B cell (primary cell): ENCODE results near the gene VGLL2. TPM values are rescaled to one million over a fixed set of nuclear protein-coding genes. Genes with fewer than 3 reads are reported as not detected.
A peak's percentile ranks its signal among the peaks of the same experiment; 100 is the strongest.

Source experiments
- ATAC-seq: fragments of 200-7000 bp; cut with Tn5 transposase; one replicate; pipeline ENCODE4 v1.10.0; 2021; ENCODE audit warnings: low read depth, mild to moderate bottlenecking, moderate number of reproducible peaks, moderate library complexity
- CTCF ChIA-PET: fragments of 350-600 bp; sonication (Branson Sonifier 250); formaldehyde crosslinking; loops from one replicate; lab custom pipeline; 2021; ENCODE audit warnings: antibody characterized with exemption, inconsistent platforms; lab: Charles Lee
- POLR2A ChIA-PET: fragments of 350-600 bp; sonication (Branson Sonifier 250); formaldehyde crosslinking; loops from one replicate; lab custom pipeline; 2021; ENCODE audit warnings: antibody characterized with exemption; lab: Charles Lee
- DNase-seq: peaks from one replicate; pipeline ENCODE4 v3.0.0; 2013
- H2AFZ ChIP-seq: 2 replicates; pipeline ENCODE4 v1.6.1; 2012; ENCODE audit warnings: mild to moderate bottlenecking, low read depth, low read length; ENCODE audit not compliant: insufficient read depth, poor library complexity, severe bottlenecking
- H3K27ac ChIP-seq, 2 donors: 1 replicate in 1 of 2; 2 replicates in 1 of 2; pipeline ENCODE4 v1.5.1; 2012 to 2013; ENCODE audit warnings: low read length in 2 of 2, mild to moderate bottlenecking in 2 of 2, moderate library complexity in 1 of 2
- H3K27me3 ChIP-seq, 4 experiments: fragments of 200-600 bp in 1 of 4; sonication (generic) in 1 of 4; replicated peaks in 1 of 4; 1 replicate in 2 of 4; 2 replicates in 2 of 4; pipeline versions ENCODE4 v1.6.1 to v1.7.0; 2013 to 2016; ENCODE audit warnings: low read length in 3 of 4, mild to moderate bottlenecking in 2 of 4, mixed read lengths in 1 of 4, moderate library complexity in 1 of 4; ENCODE audit not compliant: insufficient read depth in 4 of 4, control insufficient read depth in 3 of 4; ENCODE audit errors: control extremely low read depth in 1 of 4
- H3K36me3 ChIP-seq, 2 experiments: replicated peaks in 1 of 2; 1 replicate in 1 of 2; 2 replicates in 1 of 2; pipeline versions ENCODE4 v1.6.1 to v1.7.1; 2013; ENCODE audit warnings: low read length in 1 of 2; ENCODE audit not compliant: insufficient read depth in 2 of 2, control insufficient read depth in 1 of 2; ENCODE audit errors: control extremely low read depth in 1 of 2, extremely low read depth in 1 of 2
- H3K4me1 ChIP-seq, 2 donors: fragments of 200-600 bp in 1 of 2; sonication (generic) in 1 of 2; 1 replicate in 1 of 2; 2 replicates in 1 of 2; pipeline versions ENCODE4 v1.5.1 to v1.6.1; 2013 to 2017; ENCODE audit warnings: low read length in 2 of 2; ENCODE audit not compliant: control insufficient read depth in 2 of 2, insufficient read depth in 2 of 2
- H3K4me2 ChIP-seq: replicated peaks from 2 replicates; pipeline ENCODE3; 2012; ENCODE audit warnings: mild to moderate bottlenecking, low read depth, low read length; ENCODE audit not compliant: poor library complexity, severe bottlenecking
- H3K4me3 ChIP-seq, 5 experiments: fragments of 200-600 bp in 1 of 5; sonication (generic) in 1 of 5; 1 replicate in 3 of 5; 2 replicates in 2 of 5; pipeline versions ENCODE4 v1.5.1 to v1.7.0; 2011 to 2016; ENCODE audit warnings: low read length in 4 of 5, mild to moderate bottlenecking in 4 of 5, low read depth in 2 of 5, control low read depth in 1 of 5, moderate library complexity in 1 of 5; ENCODE audit not compliant: insufficient read depth in 1 of 5; ENCODE audit errors: control extremely low read depth in 1 of 5, extremely low read depth in 1 of 5
- H3K79me2 ChIP-seq: fragments of 200-600 bp; sonication (generic); one replicate; pipeline ENCODE4 v1.6.0; 2016; ENCODE audit warnings: low read length; ENCODE audit not compliant: control insufficient read depth, insufficient read depth
- H3K9ac ChIP-seq: fragments of 200-600 bp; sonication (generic); 2 replicates; pipeline ENCODE4 v1.6.1; 2017; ENCODE audit warnings: mild to moderate bottlenecking, low read length, moderate library complexity
- H3K9me3 ChIP-seq, 3 donors: one replicate each; pipeline versions ENCODE4 v1.6.1 to v1.7.1; 2013; ENCODE audit warnings: low read length in 2 of 3; ENCODE audit not compliant: control insufficient read depth in 2 of 3, insufficient read depth in 1 of 3; ENCODE audit errors: control extremely low read depth in 1 of 3
- H4K20me1 ChIP-seq: 2 replicates; pipeline ENCODE4 v1.6.0; 2012; ENCODE audit warnings: mild to moderate bottlenecking, low read length; ENCODE audit not compliant: insufficient read depth, control insufficient read depth, poor library complexity, severe bottlenecking
- H3K27ac Mint-ChIP-seq: one replicate; pipeline ENCODE4 v1.8.0; 2021; ENCODE audit warnings: mixed read lengths
- H3K27me3 Mint-ChIP-seq: one replicate; pipeline ENCODE4 v1.8.0; 2021; ENCODE audit warnings: mixed read lengths
- H3K4me1 Mint-ChIP-seq: one replicate; pipeline ENCODE4 v1.8.0; 2021; ENCODE audit warnings: mixed read lengths
- H3K4me3 Mint-ChIP-seq: one replicate; pipeline ENCODE4 v1.8.0; 2021; ENCODE audit warnings: mixed read lengths
- H3K9me3 Mint-ChIP-seq: one replicate; pipeline ENCODE4 v1.8.0; 2022; ENCODE audit warnings: mixed read lengths; ENCODE audit not compliant: insufficient read depth
- EZH2 ChIP-seq: IDR thresholded peaks from 2 replicates; pipeline ENCODE4 v1.6.1; 2012; ENCODE audit warnings: borderline replicate concordance, low read depth, mild to moderate bottlenecking, moderate library complexity, low read length; ENCODE audit not compliant: insufficient read depth, poor library complexity, severe bottlenecking
- WGBS: methylation state at CpG from one replicate; pipeline ENCODE4 v1.1.5; 2013; ENCODE audit warnings: missing lambda C conversion rate; ENCODE audit not compliant: insufficient coverage; 5-methylcytosine and 5-hydroxymethylcytosine counted together
- intact Hi-C: fragments of 100-400 bp; cut with micrococcal nuclease; formaldehyde crosslinking; loops from one replicate; pipeline ENCODE4 v1.10.0; 2022
- polyA plus RNA-seq: library from polyadenylated mRNA; depleted of rRNA; stranded (reverse); fragments of >200 nt; gene quantifications from 2 replicates; pipeline ENCODE4 v1.2.3, GENCODE V29; 2012
- total RNA-seq, 2 donors: library from RNA; stranded (reverse); fragments of 120-200 nt in 1 of 2; gene quantifications; 1 replicate in 1 of 2; 2 replicates in 1 of 2; pipeline versions ENCODE4 v1.2.3 to v1.2.4, GENCODE V29; 2013 to 2022
- TF ChIP-seq, protein P1 (sequence below): fragments of 200-600 bp; IDR thresholded peaks from one replicate; pipeline ENCODE4 v1.8.0; 2022; ENCODE audit warnings: antibody characterized with exemption, mild to moderate bottlenecking

The VGLL2 gene
- total and polyA plus RNA-seq, 2 donors (not counting 1 experiment from before 2014, with no cell fraction given) = not detected

DNA sequence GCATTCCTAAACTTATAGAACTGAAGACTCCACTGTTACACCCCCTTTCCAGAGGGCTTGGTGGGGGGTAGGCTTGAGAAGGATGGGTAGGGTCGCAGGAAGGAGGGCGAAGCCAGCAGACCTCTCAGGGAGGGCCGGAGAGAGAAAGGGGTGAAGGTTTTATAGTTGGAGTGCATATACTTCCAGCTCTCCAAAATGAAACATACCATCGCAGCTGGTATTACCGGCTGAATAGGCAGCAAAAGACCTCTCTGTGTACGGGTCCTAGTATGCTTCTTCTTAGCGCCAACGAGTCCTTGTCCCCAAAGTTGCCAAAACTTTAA, 1.0 kb upstream of the VGLL2 start:
- peaks cover 14 to 18% of the 10 kb centered on the region in 2 donors for H3K4me1 ChIP-seq
- WGBS = 8% methylated on average over 2 of the region's 8 CpGs
- peaks cover 0 to 25% (median 0%) of the 10 kb centered on the region in 3 donors for H3K9me3 ChIP-seq
- H4K20me1 ChIP-seq = no peaks in the 10 kb centered on the region
- intact Hi-C loops = no loop called here
- ChIA-PET CTCF (no interaction called here), POLR2A (no interaction called here)
- H3K9me3 Mint-ChIP-seq = no peaks in the 10 kb centered on the region
- no peaks in the 10 kb centered on the region for H3K36me3 ChIP-seq
- H3K4me3 Mint-ChIP-seq = peak overlapping the region; percentile 69
- no peak overlapping the region for H3K27ac ChIP-seq
- no peak for DNase-seq
- H3K4me2 ChIP-seq = peak overlapping the region; percentile 38
- peak overlapping the region in 1 of 5 experiments; percentile 16 for H3K4me3 ChIP-seq
- no peak overlapping the region for H3K27ac Mint-ChIP-seq
- TF ChIP-seq, protein P1, sequence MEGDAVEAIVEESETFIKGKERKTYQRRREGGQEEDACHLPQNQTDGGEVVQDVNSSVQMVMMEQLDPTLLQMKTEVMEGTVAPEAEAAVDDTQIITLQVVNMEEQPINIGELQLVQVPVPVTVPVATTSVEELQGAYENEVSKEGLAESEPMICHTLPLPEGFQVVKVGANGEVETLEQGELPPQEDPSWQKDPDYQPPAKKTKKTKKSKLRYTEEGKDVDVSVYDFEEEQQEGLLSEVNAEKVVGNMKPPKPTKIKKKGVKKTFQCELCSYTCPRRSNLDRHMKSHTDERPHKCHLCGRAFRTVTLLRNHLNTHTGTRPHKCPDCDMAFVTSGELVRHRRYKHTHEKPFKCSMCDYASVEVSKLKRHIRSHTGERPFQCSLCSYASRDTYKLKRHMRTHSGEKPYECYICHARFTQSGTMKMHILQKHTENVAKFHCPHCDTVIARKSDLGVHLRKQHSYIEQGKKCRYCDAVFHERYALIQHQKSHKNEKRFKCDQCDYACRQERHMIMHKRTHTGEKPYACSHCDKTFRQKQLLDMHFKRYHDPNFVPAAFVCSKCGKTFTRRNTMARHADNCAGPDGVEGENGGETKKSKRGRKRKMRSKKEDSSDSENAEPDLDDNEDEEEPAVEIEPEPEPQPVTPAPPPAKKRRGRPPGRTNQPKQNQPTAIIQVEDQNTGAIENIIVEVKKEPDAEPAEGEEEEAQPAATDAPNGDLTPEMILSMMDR = no peak
- no peak for TF ChIP-seq EZH2
- no peak overlapping the region for H3K9ac ChIP-seq
- no peak for ATAC-seq
- peaks cover 0 to 62% (median 45%) of the 10 kb centered on the region in 4 experiments for H3K27me3 ChIP-seq
- H3K79me2 ChIP-seq = no peaks in the 10 kb centered on the region
- peak overlapping the region; percentile 35 for H2AFZ ChIP-seq
- peaks cover 14% of the 10 kb centered on the region for H3K4me1 Mint-ChIP-seq
- peaks cover 70% of the 10 kb centered on the region for H3K27me3 Mint-ChIP-seq

DNA sequence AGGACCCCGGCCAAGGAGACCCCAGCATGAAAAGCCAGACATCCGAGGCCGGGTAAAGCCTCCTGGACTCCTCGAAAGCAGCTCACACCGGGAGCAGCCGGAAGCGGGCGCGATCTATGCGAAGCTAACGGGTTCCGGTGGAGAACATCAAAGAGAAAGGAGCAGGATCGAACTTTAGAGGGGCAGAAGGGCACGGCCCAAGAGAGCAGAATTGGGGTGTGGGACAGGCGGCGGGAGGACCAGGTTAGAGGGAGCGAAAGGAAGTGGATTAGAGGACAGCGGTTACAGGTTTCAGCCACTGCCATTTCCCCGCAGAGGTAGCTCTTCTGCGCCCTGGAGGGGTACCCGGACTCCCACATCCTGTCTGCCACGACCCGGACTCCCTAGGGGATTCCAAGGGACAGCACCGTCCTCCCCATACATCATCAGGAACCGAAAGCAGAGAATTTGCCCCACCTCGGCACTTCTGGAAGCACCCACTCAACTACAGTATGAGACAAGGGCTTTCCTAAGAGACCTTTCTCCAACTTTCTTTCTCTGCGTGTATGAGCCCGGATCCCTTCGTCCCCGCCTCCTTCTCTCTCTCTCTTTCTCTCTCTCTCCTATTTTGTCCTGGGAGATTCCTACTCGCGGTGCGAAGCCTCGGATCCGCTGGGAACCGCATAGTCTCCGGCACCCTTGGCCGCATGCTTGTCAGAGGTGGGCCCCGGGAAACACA, 507 bp upstream of the VGLL2 start:
- H3K4me2 ChIP-seq = peak overlapping the region; percentile 38
- WGBS = 2% methylated on average over 33 of the region's 39 CpGs
- Mint-ChIP-seq H3K4me3 (peak overlapping the region; percentile 69), H3K4me1 (peaks cover 16% of the 10 kb centered on the region), H3K27ac (no peak overlapping the region), H3K9me3 (no peaks in the 10 kb centered on the region), H3K27me3 (peaks cover 73% of the 10 kb centered on the region)
- intact Hi-C loops = no loop called here
- CTCF ChIA-PET = no interaction called here
- no peaks in the 10 kb centered on the region for H4K20me1 ChIP-seq
- H3K27ac ChIP-seq = no peak overlapping the region
- H3K9ac ChIP-seq = no peak overlapping the region
- H2AFZ ChIP-seq = peak overlapping the region; percentile 35
- POLR2A ChIA-PET = no interaction called here
- no peak for TF ChIP-seq EZH2
- TF ChIP-seq, protein P1 = no peak
- no peaks in the 10 kb centered on the region for H3K36me3 ChIP-seq
- H3K4me1 ChIP-seq = peaks cover 14 to 18% of the 10 kb centered on the region in 2 donors
- peaks cover 0 to 66% (median 50%) of the 10 kb centered on the region in 4 experiments for H3K27me3 ChIP-seq
- DNase-seq (peak; percentile 12), ATAC-seq (no peak)
- no peaks in the 10 kb centered on the region for H3K79me2 ChIP-seq
- peak overlapping the region in 1 of 5 experiments; percentile 16 for H3K4me3 ChIP-seq
- H3K9me3 ChIP-seq = peaks cover 0 to 25% (median 0%) of the 10 kb centered on the region in 3 donors
